ENCODE results near the gene PPP1R9A.

The PPP1R9A gene

GRCh38 chr7:95201727-95202126, 294.3 kb downstream of the PPP1R9A start:
- no peak for DNase-seq (ENCODE audit: extremely low spot score)
- CTCF ChIA-PET = no interaction called here
- POLR2A ChIA-PET = no interaction called here

GRCh38 chr7:95204618-95205017, 297.2 kb downstream of the PPP1R9A start:
- POLR2A ChIA-PET = no interaction called here
- TF ChIP-seq LEF1 (IDR thresholded peaks at IDR 0.05; ENCODE audit: borderline replicate concordance) (no peak), PKNOX1 (IDR thresholded peaks at IDR 0.05) (no peak), SUZ12 (IDR thresholded peaks at IDR 0.05) (no peak), ZNF384 (IDR thresholded peaks at IDR 0.05) (no peak), HDGF (IDR thresholded peaks at IDR 0.05; ENCODE audit: borderline replicate concordance) (no peak), FOXM1 (IDR thresholded peaks at IDR 0.05; ENCODE audit: borderline replicate concordance) (no peak), SP1 (IDR thresholded peaks at IDR 0.05) (no peak), BHLHE40 (IDR thresholded peaks at IDR 0.05; ENCODE audit: borderline replicate concordance) (no peak), FOXK2 (IDR thresholded peaks at IDR 0.05) (no peak), NFRKB (IDR thresholded peaks at IDR 0.05) (no peak), L3MBTL2 (conservative IDR thresholded peaks at IDR 0.05) (no peak), ARNT (IDR thresholded peaks at IDR 0.05) (no peak), TARDBP (IDR thresholded peaks at IDR 0.05) (no peak), ELF4 (IDR thresholded peaks at IDR 0.05) (no peak), FOXA1 (IDR thresholded peaks at IDR 0.05) (no peak)
- DNase-seq (ENCODE audit: extremely low spot score) = no peak
- CTCF ChIA-PET = no interaction called here

More at GRCh38 chr7:95201727-95202126, 294.3 kb downstream of the PPP1R9A start:
- TF ChIP-seq HDGF (IDR thresholded peaks at IDR 0.05; ENCODE audit: borderline replicate concordance) (no peak), FOXK2 (IDR thresholded peaks at IDR 0.05) (no peak), PKNOX1 (IDR thresholded peaks at IDR 0.05) (no peak), FOXA1 (IDR thresholded peaks at IDR 0.05) (no peak), CTBP1 (IDR thresholded peaks at IDR 0.05; ENCODE audit: borderline replicate concordance) (no peak), ELF4 (IDR thresholded peaks at IDR 0.05) (no peak)

- POLR2A ChIA-PET = no interaction called here
- CTCF ChIA-PET = no interaction called here
- DNase-seq (ENCODE audit: extremely low spot score) = no peak
- TF ChIP-seq FOXA1 (IDR thresholded peaks at IDR 0.05) (no peak), LEF1 (IDR thresholded peaks at IDR 0.05; ENCODE audit: borderline replicate concordance) (no peak), HDGF (IDR thresholded peaks at IDR 0.05; ENCODE audit: borderline replicate concordance) (no peak), PKNOX1 (IDR thresholded peaks at IDR 0.05) (no peak), ELF4 (IDR thresholded peaks at IDR 0.05) (no peak), SUZ12 (IDR thresholded peaks at IDR 0.05) (no peak), BHLHE40 (IDR thresholded peaks at IDR 0.05; ENCODE audit: borderline replicate concordance) (no peak), L3MBTL2 (conservative IDR thresholded peaks at IDR 0.05) (no peak), FOXM1 (IDR thresholded peaks at IDR 0.05; ENCODE audit: borderline replicate concordance) (no peak), SP1 (IDR thresholded peaks at IDR 0.05) (no peak), NFRKB (IDR thresholded peaks at IDR 0.05) (no peak), FOXK2 (IDR thresholded peaks at IDR 0.05) (no peak), CTBP1 (IDR thresholded peaks at IDR 0.05; ENCODE audit: borderline replicate concordance) (no peak), ZNF384 (IDR thresholded peaks at IDR 0.05) (no peak), TARDBP (IDR thresholded peaks at IDR 0.05) (no peak), ARNT (IDR thresholded peaks at IDR 0.05) (no peak)
Observed at GRCh38 chr7:95205665-95206225, 298.4 kb downstream of the PPP1R9A start.

- ChIA-PET CTCF (no interaction called here), POLR2A (no interaction called here)
- no peak for DNase-seq (ENCODE audit: extremely low spot score)
- TF ChIP-seq ELF4 (IDR thresholded peaks at IDR 0.05) (no peak), PKNOX1 (IDR thresholded peaks at IDR 0.05) (no peak), FOXK2 (IDR thresholded peaks at IDR 0.05) (no peak), LEF1 (IDR thresholded peaks at IDR 0.05; ENCODE audit: borderline replicate concordance) (no peak), FOXA1 (IDR thresholded peaks at IDR 0.05) (no peak), ARNT (IDR thresholded peaks at IDR 0.05) (no peak), NFRKB (IDR thresholded peaks at IDR 0.05) (no peak), HDGF (IDR thresholded peaks at IDR 0.05; ENCODE audit: borderline replicate concordance) (no peak), SP1 (IDR thresholded peaks at IDR 0.05) (no peak)
Observed at GRCh38 chr7:95209276-95209675, 301.9 kb downstream of the PPP1R9A start.

GRCh38 chr7:95209788-95210187, 302.4 kb downstream of the PPP1R9A start:
- CTCF ChIA-PET = no interaction called here
- TF ChIP-seq PKNOX1 (IDR thresholded peaks at IDR 0.05) (no peak), ZNF384 (IDR thresholded peaks at IDR 0.05) (no peak), ARNT (IDR thresholded peaks at IDR 0.05) (no peak), L3MBTL2 (conservative IDR thresholded peaks at IDR 0.05) (no peak), HDGF (IDR thresholded peaks at IDR 0.05; ENCODE audit: borderline replicate concordance) (no peak), ELF4 (IDR thresholded peaks at IDR 0.05) (no peak), FOXK2 (IDR thresholded peaks at IDR 0.05) (no peak), CTBP1 (IDR thresholded peaks at IDR 0.05; ENCODE audit: borderline replicate concordance) (no peak), BHLHE40 (IDR thresholded peaks at IDR 0.05; ENCODE audit: borderline replicate concordance) (no peak), LEF1 (IDR thresholded peaks at IDR 0.05; ENCODE audit: borderline replicate concordance) (no peak)
- DNase-seq (ENCODE audit: extremely low spot score) = no peak
- POLR2A ChIA-PET = no interaction called here

All from HEK293T (cell line).